Right lobe of liver (tissue), 6 donors: ENCODE data around the gene DAP. TPM values are rescaled to one million over a fixed set of nuclear protein-coding genes. Genes with fewer than 3 reads are reported as not detected.

Source experiments
- ATAC-seq, 4 donors: fragments of 200-7000 bp; cut with Tn5 transposase; one replicate each; pipeline ENCODE4 v1.9.1; 2020; ENCODE audit warnings: mild to moderate bottlenecking in 4 of 4, moderate library complexity in 4 of 4
- DNase-seq, 3 donors: peaks; one replicate each; pipeline ENCODE4 v3.0.0-alpha.2; 2020
- H3K27ac ChIP-seq, 3 donors: fragments of 200-600 bp; one replicate each; pipeline ENCODE4 v1.8.0; 2022
- H3K27me3 ChIP-seq, 2 donors: fragments of 200-600 bp; one replicate each; pipeline ENCODE4 v1.8.0; 2022
- H3K36me3 ChIP-seq, 4 donors: fragments of 200-600 bp; sonication (generic) in 1 of 4; one replicate each; pipeline versions ENCODE4 v1.5.1 to v1.8.0; 2017 to 2022; ENCODE audit warnings: control low read depth in 1 of 4
- H3K4me1 ChIP-seq, 4 donors: fragments of 200-600 bp; sonication (generic) in 1 of 4; one replicate each; pipeline versions ENCODE4 v1.5.1 to v1.8.0; 2017 to 2022; ENCODE audit warnings: control low read depth in 1 of 4
- H3K4me3 ChIP-seq, 3 donors: fragments of 200-600 bp; one replicate each; pipeline ENCODE4 v1.8.0; 2022
- H3K9me3 ChIP-seq, 4 donors: fragments of 200-600 bp; sonication (generic) in 1 of 4; one replicate each; pipeline versions ENCODE4 v1.5.1 to v1.8.0; 2017 to 2022; ENCODE audit warnings: control low read depth in 1 of 4
- CTCF ChIP-seq, 4 donors: fragments of 200-600 bp in 3 of 4; fragments of 450-650 bp in 1 of 4; IDR thresholded peaks; one replicate each; pipeline versions ENCODE4 v1.5.1 to v1.8.0; 2016 to 2022; ENCODE audit warnings: antibody characterized with exemption in 4 of 4, mild to moderate bottlenecking in 2 of 4
- POLR2A ChIP-seq: fragments of 450-650 bp; IDR thresholded peaks from one replicate; pipeline ENCODE4 v1.6.1; 2017; ENCODE audit warnings: antibody characterized with exemption, mild to moderate bottlenecking
- WGBS: methylation state at CpG from one replicate; pipeline ENCODE4 v1.1.6; 2018; ENCODE audit warnings: low coverage, low lambda C conversion rate; ENCODE audit not compliant: insufficient coverage; ENCODE audit errors: missing lambda C conversion rate; 5-methylcytosine and 5-hydroxymethylcytosine counted together
- intact Hi-C, 2 donors: fragments of 100-400 bp; cut with DNase I; formaldehyde crosslinking; loops; one replicate each; pipeline versions ENCODE4 v1.11.2 to v1.14.1; 2022
- total RNA-seq, 6 experiments: library from RNA; depleted of rRNA in 2 of 6; stranded (reverse); fragments of >200 nt in 2 of 6; fragmentation: NEBNext Ultra II Directional in 3 of 6; extraction: Animal tissue kit (Norgen Biotek cat#: 25700) in 3 of 6; gene quantifications; one replicate each; pipeline versions ENCODE4 v1.1.0 to v1.2.4, GENCODE V29; 2016 to 2023
- donor health status: DM: no; HTN: yes; CAD: no.
- donor health status: DM: no; HTN: no; CAD: no.
- donor health status: DM: no; HTN: no; CAD: no.
- donor health status: DM: no; HTN: yes; CAD: no.
- donor health status: DM: no; HTN: yes; CAD: no.

The DAP gene
- total RNA-seq, 6 experiments from 2014 or later, result 97.0 to 126 (median 104) TPM

- H3K27me3 ChIP-seq, result no peaks in the 10 kb centered on the region
- H3K4me1 ChIP-seq, result peaks cover 0 to 9% (median 4%) of the 10 kb centered on the region in 4 donors
- H3K4me3 ChIP-seq, result no peak overlapping the region
- DNase-seq (no peak), ATAC-seq (no peak)
- no peak for TF ChIP-seq CTCF (IDR thresholded peaks at IDR 0.05)
- TF ChIP-seq POLR2A, result no peak
- no peak overlapping the region for H3K27ac ChIP-seq
- H3K9me3 ChIP-seq, result no peaks in the 10 kb centered on the region
- H3K36me3 ChIP-seq, result peaks cover 0 to 12% (median under 1%) of the 10 kb centered on the region in 4 donors
- intact Hi-C loops, result no loop called here
- WGBS, result 72% methylated on average over 6 of the region's 6 CpGs
Measured at GRCh38 chr5:10674582-10674981, 86.5 kb downstream of the DAP start.

GRCh38 chr5:10674096-10674495 is 86.9 kb downstream of the DAP start:
- 35% methylated on average over 2 of the region's 11 CpGs for WGBS
- H3K9me3 ChIP-seq, result no peaks in the 10 kb centered on the region
- peaks cover 0 to 7% (median 0%) of the 10 kb centered on the region in 4 donors for H3K36me3 ChIP-seq
- H3K4me1 ChIP-seq, result peaks cover 0 to 9% (median 4%) of the 10 kb centered on the region in 4 donors
- no peak overlapping the region for H3K27ac ChIP-seq
- ATAC-seq, result no peak
- no peak overlapping the region for H3K4me3 ChIP-seq
- no peak for TF ChIP-seq POLR2A
- TF ChIP-seq CTCF (IDR thresholded peaks at IDR 0.05), result no peak
- no peak for DNase-seq
- intact Hi-C loops, result no loop called here
- H3K27me3 ChIP-seq, result no peaks in the 10 kb centered on the region

DNA sequence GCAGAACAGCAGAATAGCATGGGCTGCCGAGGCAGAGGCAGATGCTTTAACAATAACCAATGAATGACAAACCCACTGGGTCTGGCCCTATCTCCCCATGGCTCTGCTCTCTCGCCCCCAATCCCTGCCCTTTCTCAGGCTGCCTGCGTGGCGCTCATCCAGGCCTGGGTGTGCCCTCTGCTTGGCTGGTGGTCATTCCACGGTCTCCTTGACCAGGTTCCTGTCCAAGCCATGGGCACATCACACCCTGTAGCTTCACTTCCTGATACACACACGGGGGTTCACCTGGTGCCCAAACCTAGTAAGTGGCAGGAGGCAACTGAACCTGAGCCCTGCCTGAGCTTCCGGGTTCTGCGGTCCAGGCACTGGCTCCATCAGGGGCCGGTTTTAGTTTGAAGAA is 87.6 kb downstream of the DAP start:
- Histone ChIP-seq H3K4me3 (no peak overlapping the region), H3K9me3 (no peaks in the 10 kb centered on the region), H3K27ac (no peak overlapping the region), H3K27me3 (no peaks in the 10 kb centered on the region), H3K4me1 (peaks cover 0 to 9% (median 4%) of the 10 kb centered on the region in 4 donors), H3K36me3 (peaks cover 0 to under 1% (median 0%) of the 10 kb centered on the region in 4 donors)
- WGBS, result 75% methylated on average over 5 of the region's 9 CpGs
- DNase-seq (no peak), ATAC-seq (no peak)
- intact Hi-C loops, result no loop called here
- TF ChIP-seq CTCF (IDR thresholded peaks at IDR 0.05), result no peak
- no peak for TF ChIP-seq POLR2A

DNA sequence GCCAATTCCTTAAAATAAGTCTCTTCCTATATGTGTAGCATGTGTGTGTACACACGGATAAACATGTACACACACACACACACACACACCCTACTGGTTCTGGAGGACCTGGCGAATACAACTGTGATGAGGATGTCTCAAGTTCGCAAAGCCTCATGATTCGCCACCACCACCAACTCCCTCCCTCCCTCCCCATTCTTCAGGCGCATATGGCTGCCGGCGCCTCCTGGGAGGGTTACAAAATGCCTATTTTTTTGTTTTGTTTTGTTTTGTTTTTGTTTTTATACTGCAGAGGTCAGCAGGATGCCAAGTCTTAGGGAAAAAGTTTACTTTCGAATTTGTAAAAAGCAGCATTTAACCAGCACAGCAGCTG is 88.0 kb downstream of the DAP start:
- intact Hi-C loops, result no loop called here
- H3K27ac ChIP-seq, result no peak overlapping the region
- 77% methylated on average over 7 of the region's 8 CpGs for WGBS
- ATAC-seq (no peak), DNase-seq (no peak)
- H3K4me3 ChIP-seq, result no peak overlapping the region
- H3K9me3 ChIP-seq, result no peaks in the 10 kb centered on the region
- no peak for TF ChIP-seq CTCF (IDR thresholded peaks at IDR 0.05)
- TF ChIP-seq POLR2A, result no peak
- no peaks in the 10 kb centered on the region for H3K36me3 ChIP-seq
- H3K27me3 ChIP-seq, result no peaks in the 10 kb centered on the region
- peaks cover 0 to 9% (median 4%) of the 10 kb centered on the region in 4 donors for H3K4me1 ChIP-seq
